Measurements from ENCODE around the gene RNPEPL1. TPM values are rescaled to one million over a fixed set of nuclear protein-coding genes. Genes with fewer than 3 reads are reported as not detected.

RNPEPL1 gene, protein sequence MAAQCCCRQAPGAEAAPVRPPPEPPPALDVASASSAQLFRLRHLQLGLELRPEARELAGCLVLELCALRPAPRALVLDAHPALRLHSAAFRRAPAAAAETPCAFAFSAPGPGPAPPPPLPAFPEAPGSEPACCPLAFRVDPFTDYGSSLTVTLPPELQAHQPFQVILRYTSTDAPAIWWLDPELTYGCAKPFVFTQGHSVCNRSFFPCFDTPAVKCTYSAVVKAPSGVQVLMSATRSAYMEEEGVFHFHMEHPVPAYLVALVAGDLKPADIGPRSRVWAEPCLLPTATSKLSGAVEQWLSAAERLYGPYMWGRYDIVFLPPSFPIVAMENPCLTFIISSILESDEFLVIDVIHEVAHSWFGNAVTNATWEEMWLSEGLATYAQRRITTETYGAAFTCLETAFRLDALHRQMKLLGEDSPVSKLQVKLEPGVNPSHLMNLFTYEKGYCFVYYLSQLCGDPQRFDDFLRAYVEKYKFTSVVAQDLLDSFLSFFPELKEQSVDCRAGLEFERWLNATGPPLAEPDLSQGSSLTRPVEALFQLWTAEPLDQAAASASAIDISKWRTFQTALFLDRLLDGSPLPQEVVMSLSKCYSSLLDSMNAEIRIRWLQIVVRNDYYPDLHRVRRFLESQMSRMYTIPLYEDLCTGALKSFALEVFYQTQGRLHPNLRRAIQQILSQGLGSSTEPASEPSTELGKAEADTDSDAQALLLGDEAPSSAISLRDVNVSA
- total RNA-seq: 11.1 and 17.8 TPM in 2 replicates

DNA sequence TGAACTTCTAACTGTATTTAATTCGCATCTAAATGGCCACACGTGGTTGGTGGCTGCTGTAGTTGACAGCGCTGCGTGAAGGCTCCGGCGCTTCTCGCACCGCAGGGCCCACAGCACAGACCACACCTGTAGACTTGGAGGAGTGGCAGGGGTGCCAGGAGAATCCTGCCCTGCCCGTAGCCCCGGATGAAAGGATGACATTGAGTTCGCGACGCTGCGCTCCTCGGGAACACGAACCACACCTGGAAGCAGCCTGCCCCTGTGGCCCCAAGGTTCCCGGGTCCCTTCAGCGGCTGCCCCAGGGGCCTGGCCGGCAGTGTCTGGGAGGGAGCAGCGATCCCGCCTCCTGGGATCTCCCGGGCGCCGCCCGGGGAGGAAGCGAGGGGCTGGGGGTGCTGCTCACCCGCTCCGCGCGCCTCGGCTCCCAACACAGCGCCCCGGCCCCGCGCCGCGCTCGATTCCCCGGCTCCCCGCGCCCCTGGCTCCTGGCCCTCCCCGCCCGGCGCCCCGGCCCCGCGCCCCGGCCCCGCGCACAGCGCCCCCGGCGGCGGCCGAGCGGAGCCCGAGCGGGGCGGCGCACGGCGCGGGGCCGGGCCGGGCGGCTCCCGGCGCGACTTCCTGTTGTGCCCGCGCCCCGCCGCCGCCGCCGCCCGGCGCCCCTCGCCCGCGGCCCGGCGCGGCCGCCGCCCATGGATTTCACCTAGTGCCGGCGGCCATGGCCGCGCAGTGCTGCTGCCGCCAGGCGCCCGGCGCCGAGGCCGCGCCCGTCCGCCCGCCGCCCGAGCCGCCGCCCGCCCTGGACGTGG lies at the start of gene RNPEPL1:
Gene RNPEPL1, plus strand, starts transcription at position 613 of the 806 bp plus-strand sequence. Its CDS starts 103 bp downstream, at position 716.

DNA sequence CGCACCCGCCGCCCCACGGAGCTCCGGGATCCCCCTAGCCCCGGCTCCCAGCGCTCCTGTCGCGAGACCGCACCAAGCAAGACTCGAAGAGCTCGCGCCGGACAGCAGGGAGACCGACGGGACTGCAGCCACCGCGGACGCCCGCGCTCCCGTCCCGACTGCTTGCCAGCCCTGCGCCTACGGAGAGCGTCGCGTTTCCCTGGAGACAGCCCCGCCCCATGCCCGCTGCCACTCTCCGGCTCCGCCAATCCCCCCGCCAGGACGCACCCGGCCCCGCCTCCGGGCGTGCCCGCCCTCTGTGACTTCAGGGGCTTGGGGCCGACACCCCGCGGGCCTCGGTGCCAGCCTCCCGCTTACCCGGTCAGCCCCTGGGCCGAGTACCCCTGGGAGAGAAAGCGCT lies 10.5 kb upstream of the RNPEPL1 start, which contains the start of gene ANKMY1:
Gene ANKMY1, minus strand, starts transcription at position 181 of the 400 bp plus-strand sequence. CDS start 653 bp downstream, outside the sequence.

DNA sequence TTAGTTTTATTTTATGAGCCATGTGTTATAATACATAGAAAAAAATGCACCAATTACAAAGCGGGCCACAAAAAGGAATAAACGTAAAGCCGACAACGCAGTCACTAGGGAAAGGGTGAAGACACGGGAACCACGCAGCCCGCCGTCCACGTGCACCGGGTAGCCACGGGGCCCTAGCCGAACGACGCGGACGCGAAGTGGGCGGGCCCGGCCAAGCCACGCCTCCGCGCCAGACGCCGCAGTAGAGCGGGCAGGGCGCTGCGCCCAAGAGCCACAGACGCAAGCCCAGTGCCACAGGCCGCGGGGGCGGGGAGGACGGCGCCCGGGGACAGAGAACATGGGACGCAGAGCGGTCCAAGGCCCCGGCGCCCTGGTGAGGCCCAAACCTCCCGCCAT lies 8.2 kb upstream of the RNPEPL1 start, which contains the start of gene DUSP28:
Gene DUSP28, plus strand, starts transcription at position 274 of the 396 bp plus-strand sequence. CDS start 328 bp downstream, outside the sequence.

DNA sequence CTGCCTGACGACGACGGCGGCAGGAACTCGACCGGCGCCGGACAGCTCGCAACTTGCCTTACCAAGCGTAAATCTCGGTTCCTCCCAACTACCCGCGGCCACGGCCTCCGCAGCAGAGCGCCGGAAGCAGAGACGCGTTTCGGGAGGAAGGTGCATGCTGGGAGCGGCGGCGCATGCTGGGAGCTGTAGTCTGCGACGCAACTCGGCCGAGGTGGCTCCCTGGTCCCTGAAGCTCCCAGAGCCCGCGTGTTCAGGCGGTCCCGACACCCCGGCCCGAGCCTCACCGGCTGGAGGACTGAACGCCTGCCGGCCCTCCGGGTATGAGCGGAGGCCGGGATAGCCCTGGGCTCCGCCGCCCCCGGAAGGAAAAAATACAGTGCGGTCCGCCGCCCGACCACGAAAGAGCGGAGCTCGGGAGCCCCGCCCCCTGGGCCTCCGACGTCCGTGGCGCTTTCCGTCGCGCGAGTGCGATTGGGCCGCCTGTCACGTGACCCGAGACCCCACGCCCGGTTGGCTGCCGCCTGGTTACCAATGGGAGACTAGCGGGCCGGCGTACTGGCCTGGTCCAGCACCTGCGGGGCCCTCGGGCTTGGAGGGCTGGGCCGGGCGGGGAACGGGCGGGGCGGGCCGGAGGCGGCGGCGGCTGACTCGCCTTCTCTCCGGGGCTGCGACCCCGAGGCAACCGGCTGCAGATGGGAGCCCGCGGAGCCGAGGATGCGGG lies 18.1 kb downstream of the RNPEPL1 start, which contains the start of gene CAPN10:
Gene CAPN10, plus strand, starts transcription at position 537 of the 721 bp plus-strand sequence. Its CDS starts 178 bp downstream, at position 715.

DNA sequence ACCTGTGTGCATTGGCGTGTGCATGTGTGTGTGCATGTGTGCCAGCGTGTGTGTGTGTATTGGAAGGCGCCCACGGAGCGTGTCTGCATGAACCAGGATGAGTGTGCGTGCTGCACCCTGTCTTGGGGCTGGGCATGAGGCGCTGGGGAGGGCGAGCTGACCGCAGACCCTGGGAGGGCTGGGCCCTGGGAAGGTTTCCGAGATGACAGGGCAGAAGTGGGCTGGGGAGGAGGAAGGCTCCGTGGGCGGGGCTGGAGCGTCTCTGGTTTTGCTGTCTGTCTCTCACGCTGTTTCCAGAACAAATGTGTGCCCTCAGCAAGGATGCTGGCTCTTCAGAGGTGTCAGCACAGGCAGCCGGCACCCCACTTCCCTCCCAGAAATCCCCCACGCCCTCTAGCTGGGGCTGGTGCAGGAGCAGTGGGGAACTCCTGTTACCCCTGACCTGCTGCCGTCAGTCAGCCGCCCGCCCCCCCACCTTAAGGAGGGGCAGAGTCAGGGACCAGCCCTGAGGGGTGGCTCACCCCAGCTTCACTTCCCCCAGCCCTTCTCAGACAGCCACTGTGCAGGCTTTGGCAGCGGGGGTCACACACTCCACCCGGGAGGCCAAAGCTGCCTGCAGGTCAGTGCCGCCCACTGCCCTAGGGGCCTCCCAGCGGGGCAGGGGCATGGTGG lies 56.8 kb downstream of the RNPEPL1 start, which contains the start of gene GPR35:
Gene GPR35, plus strand, starts transcription at position 531 of the 672 bp plus-strand sequence. CDS start 4,473 bp downstream, outside the sequence.

Other genes with a start within 250 kb of the RNPEPL1 start
- gene GPC1, start 132.8 kb upstream of the RNPEPL1 start, total RNA-seq: 71.6 and 107 TPM in 2 replicates
- gene ANKMY1, start 10.5 kb upstream of the RNPEPL1 start, total RNA-seq: 5.0 and 5.5 TPM in 2 replicates
- 3.4 and 3.5 TPM in 2 replicates for gene DUSP28, start 8.1 kb upstream of the RNPEPL1 start, total RNA-seq
- 19.0 and 22.3 TPM in 2 replicates for gene CAPN10, start 18.2 kb downstream of the RNPEPL1 start, total RNA-seq
- 0.19 and 0.26 TPM in 2 replicates for gene GPR35, start 57.0 kb downstream of the RNPEPL1 start, total RNA-seq
- gene AQP12B, start 114.4 kb downstream of the RNPEPL1 start, total RNA-seq: not detected in 2 replicates
- gene AQP12A, start 123.4 kb downstream of the RNPEPL1 start, total RNA-seq: not detected in 2 replicates